T47D (cell line): ENCODE data around the gene ARL4A.
A peak's percentile ranks its signal among the peaks of the same experiment; 100 is the strongest.
"Not testable (repeated sequence)": the region's sequence is repeated elsewhere in the genome, so short reads cannot be mapped to it uniquely, and the experiment has no call there.

Experiments used
- DNase-seq, 2 experiments: peaks; one replicate each; pipeline versions ENCODE4 v3.0.0 to v3.0.0-alpha.2; 2011 to 2012; ENCODE audit warnings: low read depth in 1 of 2, low spot score in 1 of 2
- JUND ChIP-seq: IDR thresholded peaks from 2 replicates; pipeline ENCODE4 v1.6.1; 2012; ENCODE audit warnings: low read depth
- in situ Hi-C: cut with HindIII; loops from 2 replicates; pipeline ENCODE4 v1.10.0; 2016; ENCODE audit warnings: low sequenced_read_pairs, low pct_unique_long_range_greater_than_20kb

Gene ARL4A, protein sequence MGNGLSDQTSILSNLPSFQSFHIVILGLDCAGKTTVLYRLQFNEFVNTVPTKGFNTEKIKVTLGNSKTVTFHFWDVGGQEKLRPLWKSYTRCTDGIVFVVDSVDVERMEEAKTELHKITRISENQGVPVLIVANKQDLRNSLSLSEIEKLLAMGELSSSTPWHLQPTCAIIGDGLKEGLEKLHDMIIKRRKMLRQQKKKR

GRCh38 chr7:12686891-12687717 is at the start of gene ARL4A:
Gene ARL4A, plus strand, starts transcription at chr7:12687633. Its CDS starts 622 bp downstream, at chr7:12688255.
- in situ Hi-C loops: no loop called here
- DNase-seq: peak; percentile 99
- TF ChIP-seq JUND: no peak

- peak in 1 of 2 experiments; percentile 40 for DNase-seq
- TF ChIP-seq JUND: no peak
- in situ Hi-C loops: no loop called here
These were observed 49.4 kb upstream of the ARL4A start for GRCh38 chr7:12637819-12638592.

DNA sequence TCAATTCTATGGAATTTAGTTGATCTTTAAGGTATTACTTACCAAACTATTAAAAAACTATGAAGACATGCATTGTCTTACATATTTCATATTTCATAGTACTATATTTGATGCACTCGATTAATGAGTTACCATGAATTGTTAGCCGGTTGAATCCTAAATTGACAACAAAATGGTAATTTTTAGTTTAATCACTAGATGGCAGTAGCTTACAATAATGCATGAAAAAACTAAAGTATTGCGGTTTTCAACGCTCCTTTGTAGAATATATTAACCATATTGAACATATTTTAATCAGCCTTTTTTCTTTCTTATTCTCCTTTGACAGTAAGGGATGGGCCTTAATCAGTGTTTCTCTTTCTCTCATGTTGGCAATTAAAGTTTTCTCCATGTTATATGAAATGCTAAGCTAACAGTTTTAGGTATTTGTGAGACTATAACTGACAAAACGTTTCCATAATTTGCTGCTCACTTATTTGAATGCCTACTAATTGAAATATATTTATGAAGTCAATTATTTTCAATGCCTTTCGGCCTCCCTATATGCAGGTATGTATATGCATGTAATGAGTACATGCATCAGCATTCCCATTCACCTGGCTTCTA is 48.5 kb upstream of the ARL4A start:
- DNase-seq: peak in 1 of 2 experiments; percentile 58
- no peak for TF ChIP-seq JUND
- in situ Hi-C loops: no loop called here

GRCh38 chr7:12640299-12641096 is 46.9 kb upstream of the ARL4A start:
- in situ Hi-C loops: no loop called here
- no peak for TF ChIP-seq JUND
- DNase-seq: no peak

DNA sequence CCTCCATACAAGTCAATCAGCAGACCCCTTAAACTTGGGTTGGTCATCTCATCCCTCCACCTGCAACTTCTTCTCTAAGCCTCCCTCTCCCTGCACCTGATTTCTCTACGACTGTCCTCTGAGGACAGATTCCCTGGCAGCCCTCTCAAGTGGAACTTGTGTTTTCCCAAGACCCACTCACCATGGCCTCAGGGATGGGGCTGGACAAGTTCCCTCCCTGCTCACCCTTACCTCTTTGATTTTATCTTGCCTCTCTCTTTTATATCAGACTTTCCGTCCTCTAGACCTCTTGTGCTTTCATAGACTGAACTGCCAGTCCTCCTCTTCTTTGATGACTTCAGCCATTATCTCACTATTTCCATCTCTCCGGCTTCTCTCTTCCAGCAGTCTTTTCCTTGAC is 46.2 kb upstream of the ARL4A start:
- no peak for DNase-seq
- TF ChIP-seq JUND: no peak
- in situ Hi-C loops: no loop called here

- in situ Hi-C loops: no loop called here
- DNase-seq: no peak
- TF ChIP-seq JUND: no peak
These were observed 44.9 kb upstream of the ARL4A start for GRCh38 chr7:12642508-12642907.

- no peak for DNase-seq
- TF ChIP-seq JUND: no peak
- in situ Hi-C loops: no loop called here
These were observed 44.3 kb upstream of the ARL4A start for GRCh38 chr7:12643001-12643643.

DNA sequence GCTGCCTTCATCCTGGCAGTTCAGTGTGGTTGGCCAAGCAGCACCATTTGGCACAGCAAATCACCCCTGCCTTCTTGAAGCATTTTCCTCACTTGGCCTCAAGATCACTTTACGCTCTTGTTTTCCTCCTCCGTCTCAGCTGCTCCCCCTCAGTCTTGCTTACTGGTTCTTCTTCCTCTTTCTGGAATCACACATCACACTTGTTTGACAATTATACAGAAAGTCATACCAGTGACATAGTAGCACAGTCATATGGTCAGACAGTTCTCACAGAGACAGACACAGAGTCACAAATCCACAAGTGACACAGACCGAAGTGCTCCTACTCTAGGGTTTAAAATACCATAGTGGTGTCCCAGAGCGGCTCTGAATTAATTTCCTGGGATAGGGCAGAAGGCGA is 43.8 kb upstream of the ARL4A start:
- DNase-seq: no peak
- in situ Hi-C loops: no loop called here
- TF ChIP-seq JUND: no peak

DNA sequence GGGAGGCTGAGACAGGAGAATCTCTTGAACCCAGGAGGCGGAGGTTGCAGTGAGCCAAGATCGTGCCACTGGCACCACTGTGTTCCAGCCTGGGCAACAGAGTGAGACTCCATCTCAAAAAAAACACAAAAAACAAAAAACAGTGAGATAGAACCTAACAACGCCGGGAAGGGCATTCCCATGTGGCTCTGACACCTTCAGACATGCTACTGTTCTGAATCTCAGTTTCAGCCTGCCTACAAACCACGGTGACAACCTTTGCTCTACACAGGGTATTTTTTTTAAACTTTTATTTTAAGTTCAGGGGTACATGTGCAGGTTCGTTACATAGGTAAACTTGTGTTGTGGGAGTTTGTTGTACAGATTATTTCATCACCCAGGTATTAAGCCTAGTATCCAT is 42.2 kb upstream of the ARL4A start:
- in situ Hi-C loops, DNase-seq: not testable (repeated sequence)

DNA sequence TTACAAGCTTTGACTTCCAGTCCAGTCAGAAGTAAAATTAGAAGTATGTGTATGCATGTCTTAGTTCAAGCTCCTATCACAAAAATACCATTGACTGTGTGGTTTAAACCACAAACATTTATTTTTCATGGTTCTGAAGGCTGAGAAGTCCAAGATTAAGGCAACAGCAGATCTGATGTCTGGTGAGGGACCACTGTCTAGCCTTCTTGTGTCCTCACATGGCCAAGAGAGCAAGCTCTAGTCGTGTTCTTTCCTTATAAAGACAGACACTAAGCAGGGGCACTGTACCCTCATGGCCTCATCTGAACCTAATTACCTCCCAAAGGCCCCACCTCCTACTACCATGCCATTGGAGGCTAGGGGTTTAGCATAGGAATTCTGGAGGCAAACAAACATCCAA is 41.3 kb upstream of the ARL4A start:
- DNase-seq: no peak

GRCh38 chr7:12647364-12648219 is 39.8 kb upstream of the ARL4A start:
- DNase-seq: peak in 1 of 2 experiments; percentile 64
- in situ Hi-C loops: no loop called here
- peak; percentile 80 for TF ChIP-seq JUND

More for the DNA sequence above, 41.3 kb upstream of the ARL4A start:
- no peak for TF ChIP-seq JUND
- in situ Hi-C loops: no loop called here
